Effector CD8-positive, alpha-beta T cell (primary cell): ENCODE measurements around the gene SPARCL1.

Source experiments
- DNase-seq: peaks from one replicate; lab custom pipeline; 2025; lab: John Stamatoyannopoulos, UW

The SPARCL1 gene

DNA sequence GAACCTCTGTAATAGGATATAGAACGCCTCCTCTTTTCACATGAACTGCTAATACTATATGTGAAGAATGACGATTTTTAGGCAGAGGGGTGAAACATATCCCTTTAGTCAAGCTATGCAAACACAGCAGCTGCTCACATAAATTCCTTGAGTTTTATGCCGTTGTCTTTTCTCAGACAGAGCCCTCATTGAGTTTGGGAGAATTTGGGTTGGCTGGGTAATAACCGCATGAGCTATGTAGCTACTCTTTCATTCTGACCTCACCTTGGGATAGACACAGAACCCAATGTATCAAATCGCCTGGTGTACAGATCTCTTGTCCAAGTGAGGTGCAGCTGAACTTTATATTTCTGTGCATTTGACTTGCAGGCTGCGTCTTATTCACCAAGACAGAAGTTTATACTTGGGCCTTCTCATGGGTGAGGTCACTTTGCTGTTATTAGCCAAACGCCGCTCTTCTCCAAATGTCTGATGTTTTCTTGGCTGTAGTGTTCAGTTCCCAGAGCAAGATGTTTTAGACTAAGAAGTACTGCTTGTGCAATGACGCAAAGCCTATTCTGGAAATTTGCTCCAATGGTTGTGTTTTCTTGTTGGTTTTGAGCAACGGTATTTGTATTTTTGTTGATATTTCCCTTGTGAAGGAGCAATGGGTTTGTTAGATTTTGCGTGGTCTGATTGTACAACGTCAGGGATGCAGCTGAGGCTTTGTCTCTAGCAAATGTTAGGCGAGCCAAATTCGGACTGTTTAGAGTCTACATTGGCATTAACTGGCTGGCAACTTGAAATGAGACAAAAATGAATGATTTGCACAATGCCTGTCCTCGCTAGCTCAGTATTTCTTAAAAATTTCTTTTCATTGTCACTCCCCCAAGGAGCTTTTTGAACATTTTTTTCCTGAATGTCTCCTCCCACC is 11.2 kb upstream of the SPARCL1 start:
- DNase-seq = no peak

GRCh38 chr4:87532907-87533306 is 3.7 kb upstream of the SPARCL1 start:
- no peak for DNase-seq

GRCh38 chr4:87532109-87532508 is 2.9 kb upstream of the SPARCL1 start:
- DNase-seq = no peak

GRCh38 chr4:87531621-87532020 is 2.4 kb upstream of the SPARCL1 start:
- DNase-seq = no peak

- DNase-seq = no peak
These were observed 1.7 kb upstream of the SPARCL1 start for GRCh38 chr4:87530868-87531267.

DNA sequence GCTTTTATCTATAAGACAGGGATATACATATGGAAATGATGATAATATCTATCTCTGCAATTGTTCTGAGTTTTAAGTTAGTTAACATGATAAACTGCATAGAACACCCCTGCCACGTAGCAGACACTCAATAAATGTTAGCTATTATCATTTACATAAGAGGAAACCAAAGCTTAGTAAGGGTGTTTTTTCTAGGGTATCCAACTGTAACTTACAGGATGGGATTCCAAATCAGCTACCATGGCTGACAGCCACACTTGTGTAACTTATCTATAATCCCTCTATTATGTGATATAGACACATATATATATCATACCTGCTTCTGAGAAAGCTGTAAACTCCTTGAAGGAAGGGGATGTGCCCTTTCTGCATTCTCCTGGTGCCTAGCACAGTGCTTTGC is 1.1 kb upstream of the SPARCL1 start:
- no peak for DNase-seq

- no peak for DNase-seq
These were observed 1.6 kb downstream of the SPARCL1 start for GRCh38 chr4:87527431-87528220.

DNA sequence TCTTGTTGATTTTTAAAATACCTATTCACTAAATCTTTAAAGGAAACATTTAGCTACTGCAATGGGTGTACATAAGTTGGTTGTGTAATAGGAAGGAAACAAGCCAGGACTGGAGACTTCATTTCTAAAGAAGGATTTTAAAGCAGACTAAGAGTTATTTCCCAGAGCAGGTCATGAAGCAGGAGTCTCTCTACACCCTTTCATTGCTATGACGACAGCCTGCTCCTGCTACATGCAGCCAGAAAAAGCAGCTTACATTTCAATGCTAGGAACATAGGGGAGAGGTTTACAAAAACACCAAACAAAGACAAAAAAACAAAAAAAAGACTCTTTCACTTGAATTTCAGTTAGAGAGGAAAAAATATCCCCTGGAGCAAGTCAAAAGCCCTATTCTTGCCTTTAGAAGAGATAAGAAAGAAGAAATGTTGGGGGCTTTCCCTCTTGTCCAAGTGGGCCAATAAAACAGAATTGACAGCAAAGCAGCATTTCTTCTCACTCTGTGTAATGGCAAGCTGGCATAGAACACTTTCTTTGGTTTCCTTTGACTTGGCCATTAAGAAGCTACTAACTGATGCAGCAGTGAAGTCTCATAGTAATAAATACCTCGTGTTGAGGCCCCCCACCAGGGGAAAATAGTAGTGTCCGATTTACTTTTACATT is 3.4 kb downstream of the SPARCL1 start:
- no peak for DNase-seq

DNA sequence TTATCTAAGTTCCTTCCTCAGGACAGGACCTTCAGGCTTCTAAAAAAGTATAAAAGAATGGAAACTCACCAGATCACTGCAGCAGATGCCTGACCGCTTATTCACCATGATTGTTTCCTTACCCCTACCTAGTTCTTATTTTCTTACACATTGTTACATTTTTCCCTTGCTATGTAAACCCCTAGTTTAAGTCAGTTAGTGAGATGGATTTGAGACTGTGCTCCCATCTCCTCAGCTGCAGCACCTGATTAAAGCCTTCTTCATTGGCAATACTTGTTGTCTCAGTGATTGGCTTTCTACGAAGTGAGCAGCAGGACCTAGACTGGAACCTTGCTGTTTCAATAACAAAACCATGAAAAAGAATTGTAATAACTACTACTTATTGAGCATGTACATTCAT is 4.7 kb downstream of the SPARCL1 start:
- no peak for DNase-seq

DNA sequence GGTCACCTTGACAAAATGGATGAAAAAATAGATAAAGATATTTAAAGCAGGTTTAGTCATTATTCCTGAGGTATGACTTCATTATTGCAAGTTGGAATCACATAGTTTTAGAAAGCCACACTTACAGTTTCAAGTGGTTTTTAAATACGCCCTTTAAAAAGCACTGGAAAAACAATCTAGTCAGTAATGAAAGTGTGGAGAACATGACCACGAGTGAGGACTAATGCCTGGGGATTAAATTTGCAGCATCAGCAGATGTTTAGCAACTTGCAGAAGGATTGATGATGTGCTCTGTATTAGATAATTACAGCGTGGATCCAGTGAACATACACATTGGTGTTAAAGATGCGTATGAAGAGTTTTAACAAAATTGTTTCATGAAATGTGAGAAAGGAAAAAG is 5.9 kb downstream of the SPARCL1 start:
- no peak for DNase-seq

DNA sequence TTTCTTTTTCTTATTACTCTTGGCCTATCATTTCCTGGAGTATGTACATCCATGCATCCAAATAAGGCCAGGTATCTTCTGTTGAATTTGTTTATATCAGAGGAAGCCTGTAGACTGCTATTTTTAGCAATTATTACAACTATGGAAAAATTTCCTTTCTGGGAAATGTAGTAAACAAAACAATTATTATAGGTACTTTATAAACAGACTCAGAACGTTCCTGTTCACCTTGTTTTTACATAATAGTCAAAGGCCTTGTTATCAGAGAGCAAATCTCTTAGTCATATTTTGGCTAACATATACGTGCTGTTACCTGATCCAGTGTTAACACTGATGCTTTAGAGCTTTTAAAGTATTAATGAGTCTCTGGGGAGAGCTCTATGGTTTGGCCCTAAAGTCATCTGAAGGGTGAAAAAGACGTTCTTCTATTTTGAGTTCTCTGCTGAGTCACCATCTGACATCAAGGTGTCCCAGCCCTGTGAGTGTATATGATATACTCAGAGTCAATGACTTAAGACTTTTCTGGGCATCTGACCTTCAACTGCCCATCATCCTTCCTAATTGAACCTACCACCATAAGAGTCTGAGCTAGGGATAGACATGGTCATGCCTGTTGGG is 7.3 kb downstream of the SPARCL1 start:
- DNase-seq = no peak

- DNase-seq = no peak
These were observed 7.9 kb downstream of the SPARCL1 start for GRCh38 chr4:87521319-87521718.

- no peak for DNase-seq
These were observed 11.6 kb downstream of the SPARCL1 start for GRCh38 chr4:87517621-87518020.

- DNase-seq = no peak
These were observed 12.5 kb downstream of the SPARCL1 start for GRCh38 chr4:87516683-87517082.

DNA sequence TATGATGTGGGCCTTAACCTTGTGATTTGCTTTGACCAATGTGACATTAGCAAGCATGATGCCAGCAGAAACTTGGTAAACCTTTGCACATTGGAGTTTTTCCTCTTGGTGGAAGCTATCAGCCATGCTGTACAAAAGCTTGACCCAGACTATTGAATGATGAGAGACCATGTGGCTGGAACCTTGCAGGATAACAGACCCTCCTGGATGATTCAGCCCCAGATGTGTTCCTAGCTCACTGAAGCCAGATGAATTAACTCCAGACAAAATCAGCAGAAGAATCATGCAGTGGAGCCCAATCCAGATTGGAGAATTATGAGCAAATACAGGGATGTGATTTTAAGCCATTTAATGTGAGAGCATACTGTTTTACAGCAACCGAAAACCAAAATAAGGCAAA is 16.8 kb downstream of the SPARCL1 start:
- DNase-seq = no peak

GRCh38 chr4:87511500-87511899 is 17.7 kb downstream of the SPARCL1 start:
- no peak for DNase-seq

GRCh38 chr4:87510747-87511146 is 18.4 kb downstream of the SPARCL1 start:
- no peak for DNase-seq

DNA sequence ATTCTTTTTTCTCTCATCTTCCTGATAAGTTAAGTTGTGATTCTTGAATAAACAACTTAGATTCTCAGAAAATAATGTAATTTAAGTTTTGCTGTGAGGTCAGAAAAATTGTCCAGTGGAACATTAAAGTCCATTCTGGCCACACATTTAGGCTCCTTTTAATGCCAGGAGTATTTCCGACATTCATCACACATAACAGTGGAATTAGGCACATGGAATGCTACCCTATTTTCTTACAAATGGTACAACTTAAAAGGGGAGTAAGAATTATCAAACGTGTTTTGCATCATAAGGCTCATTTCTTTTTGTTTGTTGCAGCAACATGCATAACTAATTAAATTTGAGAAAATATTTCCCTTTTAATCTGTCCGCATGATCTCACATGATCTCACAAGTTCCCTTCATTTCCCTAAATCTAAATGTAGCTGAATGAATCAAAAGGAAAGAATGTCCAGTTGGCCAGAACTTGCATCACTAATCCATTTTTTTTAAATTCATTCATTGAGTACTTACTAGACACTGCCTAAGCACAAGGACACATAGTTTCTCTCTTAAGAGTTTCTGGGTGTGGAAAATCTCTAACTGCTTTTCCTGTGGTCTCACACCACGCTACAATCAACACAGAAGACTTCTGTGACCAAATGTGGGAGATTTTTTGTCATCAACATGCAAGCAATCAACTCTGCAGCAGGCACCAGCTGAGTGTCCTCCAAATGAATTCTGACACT is 22.0 kb downstream of the SPARCL1 start:
- no peak for DNase-seq

GRCh38 chr4:87505862-87506261 is 23.3 kb downstream of the SPARCL1 start:
- DNase-seq = no peak

- DNase-seq = no peak
These were observed 26.5 kb downstream of the SPARCL1 start for GRCh38 chr4:87502580-87503238.

- DNase-seq = no peak
These were observed 29.1 kb downstream of the SPARCL1 start for GRCh38 chr4:87500092-87500462.
